ENCODE measurements around the gene EFHD2.
"Not testable (repeated sequence)": the region's sequence is repeated elsewhere in the genome, so short reads cannot be mapped to it uniquely, and the experiment has no call there.

Gene EFHD2

GRCh38 chr1:15456313-15456954, 46.7 kb downstream of the EFHD2 start, which contains the start of gene CELA2A:
CELA2A (plus strand) TSS chr1:15456732; CDS start chr1:15456754, 22 bp downstream.
- DNase-seq = no peak

DNA sequence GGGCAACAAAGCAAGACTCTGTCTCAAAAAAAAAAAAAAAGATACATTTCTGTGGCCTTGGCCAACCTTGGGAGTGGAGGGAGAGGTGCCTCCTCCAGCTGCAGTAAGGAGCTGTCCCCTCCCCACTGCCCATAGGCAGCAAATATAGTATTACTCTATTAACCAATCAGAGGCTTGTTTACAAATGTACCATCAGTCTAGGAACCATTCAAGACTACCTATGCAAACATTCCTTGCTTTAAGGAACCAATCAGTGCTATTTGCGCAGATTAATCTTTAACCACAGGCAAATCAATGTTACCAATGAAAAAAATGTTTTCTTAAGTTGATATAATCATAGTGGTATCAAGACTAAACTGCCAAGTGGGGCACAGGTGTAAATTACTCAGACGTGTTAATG, 47.9 kb downstream of the EFHD2 start:
- DNase-seq = no peak

- DNase-seq = not testable (repeated sequence)
These were observed 48.7 kb downstream of the EFHD2 start for GRCh38 chr1:15458388-15458787.

GRCh38 chr1:15459771-15460707, 50.4 kb downstream of the EFHD2 start:
- peak in 1 of 2 donors; percentile 6 for DNase-seq

GRCh38 chr1:15460708-15461095, 51.0 kb downstream of the EFHD2 start:
- no peak for DNase-seq

- DNase-seq = not testable (repeated sequence)
These were observed 53.5 kb downstream of the EFHD2 start for GRCh38 chr1:15463064-15463800.

- DNase-seq = not testable (repeated sequence)
These were observed 54.2 kb downstream of the EFHD2 start for GRCh38 chr1:15463926-15464322.

GRCh38 chr1:15465674-15466073, 56.0 kb downstream of the EFHD2 start:
- no peak for DNase-seq

GRCh38 chr1:15466955-15467625, 57.4 kb downstream of the EFHD2 start:
- DNase-seq = not testable (repeated sequence)

DNA sequence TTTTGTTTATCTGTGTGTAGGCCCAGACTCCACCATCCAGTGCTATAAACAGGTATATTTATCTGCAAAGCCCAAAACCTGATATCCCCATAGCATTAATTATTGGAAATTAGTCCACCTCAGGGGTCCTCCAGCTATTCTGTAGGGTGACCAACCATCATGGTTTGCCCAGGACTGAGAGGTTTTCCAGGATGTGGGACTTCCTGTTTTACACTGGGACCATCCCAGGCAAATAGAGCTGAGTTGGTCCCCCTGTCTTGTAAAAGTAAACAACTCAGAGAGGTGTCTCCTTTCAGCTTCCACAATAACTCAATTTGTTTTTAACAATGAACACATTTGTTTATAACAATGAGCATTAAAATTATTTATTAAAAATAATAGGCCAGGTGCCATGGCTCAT, 58.5 kb downstream of the EFHD2 start:
- no peak for DNase-seq

GRCh38 chr1:15469361-15469760, 59.7 kb downstream of the EFHD2 start:
- no peak for DNase-seq

GRCh38 chr1:15469821-15470448, 60.2 kb downstream of the EFHD2 start:
- peak; percentile 0 to 2 for DNase-seq

GRCh38 chr1:15471067-15471466, 61.4 kb downstream of the EFHD2 start:
- DNase-seq = not testable (repeated sequence)

DNA sequence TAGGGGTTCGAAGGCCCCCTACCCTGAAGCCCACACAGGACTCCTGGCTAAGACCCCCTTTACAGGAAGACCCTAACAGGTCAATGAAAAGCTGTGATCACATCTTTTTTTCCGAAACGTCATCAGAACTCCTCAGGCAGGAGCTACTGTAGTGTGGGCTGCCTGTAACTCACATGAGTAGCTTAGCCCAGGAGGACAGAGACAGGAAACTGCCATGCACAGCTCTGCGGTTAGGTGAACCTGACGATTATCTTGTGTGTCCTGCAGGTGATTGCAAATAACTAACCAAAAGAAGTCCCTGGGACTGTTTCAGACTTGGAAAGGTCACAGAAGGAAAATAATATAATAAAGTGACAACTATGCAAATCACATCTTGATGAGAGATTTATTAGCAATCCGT, 62.0 kb downstream of the EFHD2 start:
- DNase-seq = not testable (repeated sequence)

GRCh38 chr1:15472587-15472986, 62.9 kb downstream of the EFHD2 start:
- DNase-seq = no peak

- DNase-seq = no peak
These were observed 66.1 kb downstream of the EFHD2 start, which contains the start of gene CELA2B for GRCh38 chr1:15475752-15476314. CELA2B (plus strand) TSS chr1:15476104; CDS start chr1:15476126, 22 bp downstream.

DNA sequence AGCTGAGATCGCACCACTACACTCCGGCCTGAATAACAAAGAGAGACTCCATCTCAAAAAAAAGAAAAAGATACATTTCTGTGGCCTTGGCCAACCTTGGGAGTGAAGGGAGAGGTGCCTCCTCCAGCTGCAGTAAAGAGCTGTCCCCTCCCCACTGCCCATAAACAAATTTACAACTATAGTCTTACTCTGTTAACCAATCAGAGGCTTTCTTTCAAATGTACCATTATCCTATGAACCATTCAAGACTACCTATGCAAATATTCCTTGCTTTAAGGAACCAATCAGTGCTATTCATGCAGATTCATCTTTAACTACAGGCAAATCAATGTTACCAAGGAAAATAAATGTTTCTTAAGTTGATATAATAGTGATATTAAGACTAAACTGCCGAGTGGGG, 67.2 kb downstream of the EFHD2 start:
- DNase-seq = no peak

DNA sequence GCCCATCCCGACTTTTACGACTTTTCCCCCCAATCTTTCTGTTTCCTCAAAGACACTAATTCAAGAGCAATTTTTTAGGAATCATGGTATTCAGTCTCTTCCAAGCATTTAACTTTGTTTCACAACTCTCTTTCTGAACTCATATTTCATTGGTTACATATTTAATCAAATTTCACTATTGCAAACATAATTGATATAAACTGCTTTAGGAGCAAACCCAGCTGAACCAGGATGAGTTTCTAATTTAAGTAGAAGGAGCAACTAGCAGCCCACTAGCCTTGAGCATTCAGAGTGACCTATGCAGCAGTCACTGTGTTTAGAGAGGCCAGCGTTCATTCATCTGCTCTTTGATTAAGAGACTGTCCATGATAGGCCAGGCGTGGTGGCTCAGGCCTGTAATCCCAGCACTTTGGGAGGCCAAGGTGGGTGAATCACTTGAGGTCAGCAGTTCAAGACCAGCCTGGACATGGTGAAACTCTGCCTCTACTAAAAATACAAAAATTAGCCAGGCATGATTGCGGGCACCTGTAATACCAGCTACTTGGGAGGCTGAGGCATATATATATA, 68.0 kb downstream of the EFHD2 start:
- no peak for DNase-seq

Data from hippocampal formation (tissue), 2 donors.